WTC11 (cell line): ENCODE results near the gene STAMBPL1. TPM values are rescaled to one million over a fixed set of nuclear protein-coding genes. Genes with fewer than 3 reads are reported as not detected.

Experiments
- ATAC-seq: fragments of 200-7000 bp; cut with Tn5 transposase; 2 replicates; pipeline ENCODE4 v1.10.0; 2021; ENCODE audit warnings: mild to moderate bottlenecking, moderate library complexity
- CTCF ChIA-PET: fragments of 300-600 bp; sonication (Branson Sonifier 250); formaldehyde crosslinking; loops from one replicate; lab custom pipeline; 2021; ENCODE audit warnings: antibody characterized with exemption; lab: Charles Lee
- POLR2A ChIA-PET: fragments of 350-600 bp; sonication (Branson Sonifier 250); formaldehyde crosslinking; loops from one replicate; lab custom pipeline; 2021; ENCODE audit warnings: antibody characterized with exemption; lab: Charles Lee
- DNase-seq: peaks from one replicate; pipeline ENCODE4 v3.0.0; 2021; ENCODE audit warnings: low spot score
- H3K27ac Mint-ChIP-seq: 2 replicates; pipeline ENCODE4 v1.8.0; 2021; ENCODE audit warnings: mixed read lengths
- H3K27me3 Mint-ChIP-seq: 2 replicates; pipeline ENCODE4 v1.8.0; 2021; ENCODE audit warnings: low read depth, mild to moderate bottlenecking, moderate library complexity, mixed read lengths
- H3K36me3 Mint-ChIP-seq: 2 replicates; pipeline ENCODE4 v1.8.0; 2021; ENCODE audit warnings: mixed read lengths
- H3K4me1 Mint-ChIP-seq: 2 replicates; pipeline ENCODE4 v1.8.0; 2022; ENCODE audit warnings: mixed read lengths
- H3K4me3 Mint-ChIP-seq: 2 replicates; pipeline ENCODE4 v1.8.0; 2021; ENCODE audit warnings: mild to moderate bottlenecking, moderate library complexity, mixed read lengths
- H3K9me3 Mint-ChIP-seq: 2 replicates; pipeline ENCODE4 v1.8.0; 2021; ENCODE audit warnings: mixed read lengths
- ATF1 ChIP-seq: sonication (generic); formaldehyde crosslinking; IDR thresholded peaks from 2 replicates; pipeline ENCODE4 v1.8.1; 2023; ENCODE audit warnings: mild to moderate bottlenecking, moderate library complexity, missing genetic modification reagents
- ELF4 ChIP-seq: sonication (generic); formaldehyde crosslinking; IDR thresholded peaks from 2 replicates; pipeline ENCODE4 v1.8.1; 2022; ENCODE audit warnings: low read depth, mild to moderate bottlenecking, moderate library complexity, missing genetic modification reagents
- ETV6 ChIP-seq: sonication (generic); formaldehyde crosslinking; IDR thresholded peaks from 2 replicates; pipeline ENCODE4 v1.8.1; 2022; ENCODE audit warnings: mild to moderate bottlenecking, missing genetic modification reagents
- FOXK1 ChIP-seq: sonication (generic); formaldehyde crosslinking; IDR thresholded peaks from 2 replicates; pipeline ENCODE4 v1.8.0; 2022; ENCODE audit warnings: mild to moderate bottlenecking, moderate library complexity, missing genetic modification reagents
- JUN ChIP-seq: sonication (generic); formaldehyde crosslinking; IDR thresholded peaks from 2 replicates; pipeline ENCODE4 v1.8.0; 2023; ENCODE audit warnings: mild to moderate bottlenecking, missing genetic modification reagents
- KAT7 ChIP-seq: sonication (generic); formaldehyde crosslinking; IDR thresholded peaks from 2 replicates; pipeline ENCODE4 v1.8.1; 2023; ENCODE audit warnings: missing genetic modification reagents, mild to moderate bottlenecking, borderline replicate concordance
- NR1H2 ChIP-seq: sonication (generic); formaldehyde crosslinking; IDR thresholded peaks from 2 replicates; pipeline ENCODE4 v1.9.0; 2021; ENCODE audit warnings: mild to moderate bottlenecking, moderate library complexity, missing genetic modification reagents
- NR3C1 ChIP-seq: sonication (generic); formaldehyde crosslinking; conservative IDR thresholded peaks from 2 replicates; pipeline ENCODE4 v1.8.1; 2023; ENCODE audit warnings: low read depth, mild to moderate bottlenecking, missing genetic modification reagents
- OVOL2 ChIP-seq: fragments of 250-450 bp; sonication (Bioruptor Pico); IDR thresholded peaks from 2 replicates; pipeline ENCODE4 v1.9.0; 2021; ENCODE audit warnings: mild to moderate bottlenecking, borderline replicate concordance
- TCF7 ChIP-seq: sonication (generic); formaldehyde crosslinking; IDR thresholded peaks from 2 replicates; pipeline ENCODE4 v1.8.0; 2022; ENCODE audit warnings: mild to moderate bottlenecking, low read depth, missing genetic modification reagents, moderate library complexity
- ZBTB21 ChIP-seq: sonication (generic); formaldehyde crosslinking; IDR thresholded peaks from 2 replicates; pipeline ENCODE4 v1.8.1; 2023; ENCODE audit warnings: mild to moderate bottlenecking, missing genetic modification reagents, borderline replicate concordance
- ZNF138 ChIP-seq: sonication (generic); formaldehyde crosslinking; conservative IDR thresholded peaks from 2 replicates; pipeline ENCODE4 v1.8.1; 2022; ENCODE audit warnings: mild to moderate bottlenecking, moderate library complexity, missing genetic modification reagents
- ZNF219 ChIP-seq: sonication (generic); formaldehyde crosslinking; IDR thresholded peaks from 2 replicates; pipeline ENCODE4 v1.8.0; 2023; ENCODE audit warnings: missing genetic modification reagents, mild to moderate bottlenecking, borderline replicate concordance
- ZNF232 ChIP-seq: sonication (generic); formaldehyde crosslinking; IDR thresholded peaks from 2 replicates; pipeline ENCODE4 v1.8.0; 2022; ENCODE audit warnings: mild to moderate bottlenecking, missing genetic modification reagents
- ZNF263 ChIP-seq: sonication (generic); formaldehyde crosslinking; IDR thresholded peaks from 2 replicates; pipeline ENCODE4 v1.8.1; 2022; ENCODE audit warnings: low read depth, mild to moderate bottlenecking, moderate library complexity, missing genetic modification reagents
- ZNF317 ChIP-seq: sonication (generic); formaldehyde crosslinking; IDR thresholded peaks from 2 replicates; pipeline ENCODE4 v1.8.1; 2023; ENCODE audit warnings: low read depth, mild to moderate bottlenecking, moderate library complexity, missing genetic modification reagents, borderline replicate concordance
- ZNF423 ChIP-seq: fragments of 250-450 bp; sonication (Bioruptor Pico); IDR thresholded peaks from 2 replicates; pipeline ENCODE4 v2.1.2; 2022; ENCODE audit warnings: mild to moderate bottlenecking, moderate library complexity
- total RNA-seq: library from RNA; stranded (reverse); gene quantifications from 3 replicates; pipeline ENCODE4 v1.2.3, GENCODE V29; 2021
- TF ChIP-seq, protein P1 (sequence below): sonication (generic); formaldehyde crosslinking; IDR thresholded peaks from 2 replicates; pipeline ENCODE4 v1.8.0; 2023; ENCODE audit warnings: mild to moderate bottlenecking, missing genetic modification reagents
- TF ChIP-seq, protein P2 (sequence below): sonication (generic); formaldehyde crosslinking; IDR thresholded peaks from 2 replicates; pipeline ENCODE4 v1.8.0; 2022; ENCODE audit warnings: mild to moderate bottlenecking, missing genetic modification reagents
- TF ChIP-seq, protein P3 (sequence below): sonication (generic); formaldehyde crosslinking; IDR thresholded peaks from 2 replicates; pipeline ENCODE4 v1.8.1; 2023; ENCODE audit warnings: mild to moderate bottlenecking, missing genetic modification reagents
- TF ChIP-seq, protein P4 (sequence below): fragments of 250-450 bp; sonication (Bioruptor Pico); conservative IDR thresholded peaks from 2 replicates; pipeline ENCODE4 v1.9.0; 2021; ENCODE audit warnings: mild to moderate bottlenecking
- TF ChIP-seq, protein P5 (sequence below): sonication (generic); formaldehyde crosslinking; IDR thresholded peaks from 2 replicates; pipeline ENCODE4 v1.8.1; 2023; ENCODE audit warnings: mild to moderate bottlenecking, moderate library complexity, missing genetic modification reagents
- TF ChIP-seq, protein P6 (sequence below): sonication (generic); formaldehyde crosslinking; IDR thresholded peaks from 2 replicates; pipeline ENCODE4 v1.8.0; 2022; ENCODE audit warnings: mild to moderate bottlenecking, missing genetic modification reagents

The STAMBPL1 gene
- total RNA-seq, 1 experiment from 2014 or later, result 3.9 TPM

DNA sequence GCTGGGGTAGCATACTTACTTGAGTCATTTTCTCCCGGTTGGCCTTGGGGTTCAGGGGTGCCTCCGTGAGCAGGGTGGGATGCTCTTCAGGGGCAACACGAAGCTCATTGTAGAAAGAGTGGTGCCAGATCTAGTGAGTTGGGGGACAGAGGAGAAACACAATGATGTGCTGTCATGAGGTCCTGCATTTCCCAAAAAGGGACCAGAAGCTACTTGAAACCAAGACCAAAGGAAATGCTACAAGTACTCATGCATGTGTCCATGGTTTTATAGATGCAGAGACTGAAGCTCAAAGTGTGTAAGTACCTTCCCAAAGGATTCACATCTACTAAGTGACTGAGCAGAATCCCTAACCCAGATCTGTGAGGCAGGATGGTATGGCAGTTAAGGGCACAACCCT lies 63.7 kb downstream of the STAMBPL1 start (continued):
- TF ChIP-seq ELF4 (CRISPR knock-in tag) (no peak), TCF7 (CRISPR knock-in tag) (no peak), ZNF317 (no peak)
- TF ChIP-seq, protein P1, sequence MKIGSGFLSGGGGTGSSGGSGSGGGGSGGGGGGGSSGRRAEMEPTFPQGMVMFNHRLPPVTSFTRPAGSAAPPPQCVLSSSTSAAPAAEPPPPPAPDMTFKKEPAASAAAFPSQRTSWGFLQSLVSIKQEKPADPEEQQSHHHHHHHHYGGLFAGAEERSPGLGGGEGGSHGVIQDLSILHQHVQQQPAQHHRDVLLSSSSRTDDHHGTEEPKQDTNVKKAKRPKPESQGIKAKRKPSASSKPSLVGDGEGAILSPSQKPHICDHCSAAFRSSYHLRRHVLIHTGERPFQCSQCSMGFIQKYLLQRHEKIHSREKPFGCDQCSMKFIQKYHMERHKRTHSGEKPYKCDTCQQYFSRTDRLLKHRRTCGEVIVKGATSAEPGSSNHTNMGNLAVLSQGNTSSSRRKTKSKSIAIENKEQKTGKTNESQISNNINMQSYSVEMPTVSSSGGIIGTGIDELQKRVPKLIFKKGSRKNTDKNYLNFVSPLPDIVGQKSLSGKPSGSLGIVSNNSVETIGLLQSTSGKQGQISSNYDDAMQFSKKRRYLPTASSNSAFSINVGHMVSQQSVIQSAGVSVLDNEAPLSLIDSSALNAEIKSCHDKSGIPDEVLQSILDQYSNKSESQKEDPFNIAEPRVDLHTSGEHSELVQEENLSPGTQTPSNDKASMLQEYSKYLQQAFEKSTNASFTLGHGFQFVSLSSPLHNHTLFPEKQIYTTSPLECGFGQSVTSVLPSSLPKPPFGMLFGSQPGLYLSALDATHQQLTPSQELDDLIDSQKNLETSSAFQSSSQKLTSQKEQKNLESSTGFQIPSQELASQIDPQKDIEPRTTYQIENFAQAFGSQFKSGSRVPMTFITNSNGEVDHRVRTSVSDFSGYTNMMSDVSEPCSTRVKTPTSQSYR (CRISPR knock-in tag), result no peak

DNA sequence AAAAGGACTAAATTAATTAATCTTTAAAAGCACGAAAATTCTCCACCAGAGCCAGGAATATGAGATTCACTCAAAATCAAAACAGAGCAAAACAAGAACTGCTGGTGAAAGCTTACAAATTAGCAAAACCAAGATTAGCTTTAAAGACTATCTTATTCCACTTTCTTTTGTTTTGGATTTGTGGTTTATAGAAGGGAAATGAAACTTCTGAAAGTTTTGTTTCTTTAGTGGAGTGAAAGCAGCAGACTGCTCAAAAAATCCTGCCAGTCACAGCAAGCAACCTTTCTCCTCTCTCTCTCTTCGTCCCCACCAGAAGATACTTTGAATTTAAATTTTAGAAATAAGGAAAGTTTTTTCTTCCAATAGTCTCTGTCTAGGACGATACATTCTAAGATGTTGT lies 64.8 kb downstream of the STAMBPL1 start:
- Mint-ChIP-seq H3K9me3 (no peaks in the 10 kb centered on the region), H3K27me3 (no peaks in the 10 kb centered on the region), H3K27ac (no peak overlapping the region), H3K4me3 (no peak overlapping the region), H3K36me3 (no peaks in the 10 kb centered on the region), H3K4me1 (no peaks in the 10 kb centered on the region)
- no peak for DNase-seq
- CTCF ChIA-PET, result interaction anchor here (1.1 to 1.2 kb wide), 2 partner anchors 12 to 45 kb away, joined by 4 read pairs; no protein-coding TSS in a partner anchor
- no peak for ATAC-seq
- POLR2A ChIA-PET, result no interaction called here
- TF ChIP-seq, protein P2, sequence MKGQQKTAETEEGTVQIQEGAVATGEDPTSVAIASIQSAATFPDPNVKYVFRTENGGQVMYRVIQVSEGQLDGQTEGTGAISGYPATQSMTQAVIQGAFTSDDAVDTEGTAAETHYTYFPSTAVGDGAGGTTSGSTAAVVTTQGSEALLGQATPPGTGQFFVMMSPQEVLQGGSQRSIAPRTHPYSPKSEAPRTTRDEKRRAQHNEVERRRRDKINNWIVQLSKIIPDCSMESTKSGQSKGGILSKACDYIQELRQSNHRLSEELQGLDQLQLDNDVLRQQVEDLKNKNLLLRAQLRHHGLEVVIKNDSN, result no peak
- TF ChIP-seq ATF1 (no peak), JUN (CRISPR knock-in tag) (no peak), ZNF423 (no peak), ETV6 (CRISPR knock-in tag) (no peak), ZNF138 (CRISPR knock-in tag) (no peak), ZBTB21 (CRISPR knock-in tag) (no peak)
- TF ChIP-seq, protein P3, sequence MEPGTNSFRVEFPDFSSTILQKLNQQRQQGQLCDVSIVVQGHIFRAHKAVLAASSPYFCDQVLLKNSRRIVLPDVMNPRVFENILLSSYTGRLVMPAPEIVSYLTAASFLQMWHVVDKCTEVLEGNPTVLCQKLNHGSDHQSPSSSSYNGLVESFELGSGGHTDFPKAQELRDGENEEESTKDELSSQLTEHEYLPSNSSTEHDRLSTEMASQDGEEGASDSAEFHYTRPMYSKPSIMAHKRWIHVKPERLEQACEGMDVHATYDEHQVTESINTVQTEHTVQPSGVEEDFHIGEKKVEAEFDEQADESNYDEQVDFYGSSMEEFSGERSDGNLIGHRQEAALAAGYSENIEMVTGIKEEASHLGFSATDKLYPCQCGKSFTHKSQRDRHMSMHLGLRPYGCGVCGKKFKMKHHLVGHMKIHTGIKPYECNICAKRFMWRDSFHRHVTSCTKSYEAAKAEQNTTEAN (CRISPR knock-in tag), result no peak
- TF ChIP-seq, protein P4, sequence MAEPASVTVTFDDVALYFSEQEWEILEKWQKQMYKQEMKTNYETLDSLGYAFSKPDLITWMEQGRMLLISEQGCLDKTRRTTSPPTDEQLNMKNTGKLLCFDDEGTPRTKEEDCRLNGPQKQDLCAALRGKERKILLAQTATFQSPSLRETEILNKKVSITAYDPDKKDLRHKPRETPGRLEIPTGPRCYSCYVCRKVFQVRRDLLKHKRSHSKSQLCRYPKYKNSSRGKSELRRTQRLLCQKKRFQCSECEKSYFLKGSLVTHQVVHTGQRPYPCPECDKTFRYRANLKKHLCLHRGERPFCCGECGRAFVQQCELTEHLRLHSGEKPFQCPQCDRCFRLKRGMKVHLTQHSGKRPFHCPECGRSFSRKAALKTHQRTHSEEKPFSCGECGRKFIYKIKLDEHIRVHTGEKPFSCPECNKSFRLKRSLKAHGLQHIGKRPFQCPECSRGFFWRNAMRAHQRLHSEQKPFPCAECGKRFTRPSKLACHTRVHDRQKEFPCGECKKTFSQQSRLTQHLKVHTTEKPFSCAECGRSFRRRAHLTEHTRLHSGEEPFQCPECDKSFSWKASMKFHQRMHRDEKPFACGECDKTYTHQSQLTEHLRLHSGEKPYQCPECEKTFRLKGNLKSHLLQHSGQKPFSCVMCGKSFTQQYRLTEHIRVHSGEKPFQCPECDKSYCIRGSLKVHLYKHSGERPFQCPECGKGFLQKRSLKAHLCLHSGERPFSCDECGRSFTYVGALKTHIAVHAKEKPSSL (CRISPR knock-in tag), result no peak

DNA sequence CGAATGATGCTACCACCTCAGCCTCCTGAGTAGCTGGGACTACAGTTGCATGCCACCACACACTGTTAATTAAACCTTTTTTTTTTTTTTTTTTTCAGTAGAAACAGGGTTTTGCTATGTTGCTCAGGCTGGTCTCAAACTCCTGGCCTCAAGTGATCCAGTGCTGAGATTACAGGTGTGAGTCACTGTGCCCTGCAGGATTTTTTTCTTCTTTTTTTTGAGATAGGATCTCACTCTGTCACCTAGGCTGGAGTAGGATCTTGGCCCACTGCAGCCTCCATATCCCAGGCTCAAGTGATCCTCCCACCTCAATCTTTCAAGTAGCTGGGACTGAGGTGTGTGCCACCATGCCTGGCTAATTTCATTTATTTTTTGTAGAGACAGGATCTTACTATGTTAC lies 66.2 kb downstream of the STAMBPL1 start:
- DNase-seq, result no peak
- TF ChIP-seq ZNF263 (CRISPR knock-in tag), result no peak
- TF ChIP-seq NR1H2 (CRISPR knock-in tag), result no peak
- no peak for TF ChIP-seq NR3C1 (CRISPR knock-in tag)
- TF ChIP-seq, protein P5, sequence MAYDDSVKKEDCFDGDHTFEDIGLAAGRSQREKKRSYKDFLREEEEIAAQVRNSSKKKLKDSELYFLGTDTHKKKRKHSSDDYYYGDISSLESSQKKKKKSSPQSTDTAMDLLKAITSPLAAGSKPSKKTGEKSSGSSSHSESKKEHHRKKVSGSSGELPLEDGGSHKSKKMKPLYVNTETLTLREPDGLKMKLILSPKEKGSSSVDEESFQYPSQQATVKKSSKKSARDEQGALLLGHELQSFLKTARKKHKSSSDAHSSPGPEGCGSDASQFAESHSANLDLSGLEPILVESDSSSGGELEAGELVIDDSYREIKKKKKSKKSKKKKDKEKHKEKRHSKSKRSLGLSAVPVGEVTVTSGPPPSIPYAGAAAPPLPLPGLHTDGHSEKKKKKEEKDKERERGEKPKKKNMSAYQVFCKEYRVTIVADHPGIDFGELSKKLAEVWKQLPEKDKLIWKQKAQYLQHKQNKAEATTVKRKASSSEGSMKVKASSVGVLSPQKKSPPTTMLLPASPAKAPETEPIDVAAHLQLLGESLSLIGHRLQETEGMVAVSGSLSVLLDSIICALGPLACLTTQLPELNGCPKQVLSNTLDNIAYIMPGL (CRISPR knock-in tag), result no peak
- no peak for TF ChIP-seq ZNF219 (CRISPR knock-in tag)
- TF ChIP-seq ZNF232 (CRISPR knock-in tag), result no peak
- no peak for TF ChIP-seq OVOL2
- TF ChIP-seq, protein P6, sequence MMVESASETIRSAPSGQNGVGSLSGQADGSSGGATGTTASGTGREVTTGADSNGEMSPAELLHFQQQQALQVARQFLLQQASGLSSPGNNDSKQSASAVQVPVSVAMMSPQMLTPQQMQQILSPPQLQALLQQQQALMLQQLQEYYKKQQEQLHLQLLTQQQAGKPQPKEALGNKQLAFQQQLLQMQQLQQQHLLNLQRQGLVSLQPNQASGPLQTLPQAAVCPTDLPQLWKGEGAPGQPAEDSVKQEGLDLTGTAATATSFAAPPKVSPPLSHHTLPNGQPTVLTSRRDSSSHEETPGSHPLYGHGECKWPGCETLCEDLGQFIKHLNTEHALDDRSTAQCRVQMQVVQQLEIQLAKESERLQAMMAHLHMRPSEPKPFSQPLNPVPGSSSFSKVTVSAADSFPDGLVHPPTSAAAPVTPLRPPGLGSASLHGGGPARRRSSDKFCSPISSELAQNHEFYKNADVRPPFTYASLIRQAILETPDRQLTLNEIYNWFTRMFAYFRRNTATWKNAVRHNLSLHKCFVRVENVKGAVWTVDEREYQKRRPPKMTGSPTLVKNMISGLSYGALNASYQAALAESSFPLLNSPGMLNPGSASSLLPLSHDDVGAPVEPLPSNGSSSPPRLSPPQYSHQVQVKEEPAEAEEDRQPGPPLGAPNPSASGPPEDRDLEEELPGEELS (CRISPR knock-in tag), result no peak
- TF ChIP-seq KAT7 (CRISPR knock-in tag), result no peak
- TF ChIP-seq FOXK1 (CRISPR knock-in tag), result no peak
- TF ChIP-seq ZNF138 (CRISPR knock-in tag), result no peak
- Mint-ChIP-seq H3K4me3 (no peak overlapping the region), H3K4me1 (peaks cover 4% of the 10 kb centered on the region), H3K36me3 (no peaks in the 10 kb centered on the region), H3K9me3 (no peaks in the 10 kb centered on the region), H3K27me3 (no peaks in the 10 kb centered on the region), H3K27ac (no peak overlapping the region)
- POLR2A ChIA-PET, result no interaction called here
- no peak for ATAC-seq
- CTCF ChIA-PET, result interaction anchor here (1.2 kb wide), 1 partner anchor 14 kb away, joined by 4 read pairs; no protein-coding TSS in a partner anchor
